Endothelial cell (in vitro differentiated cells): Measurements from ENCODE around the gene TEPSIN. TPM values are rescaled to one million over a fixed set of nuclear protein-coding genes. Genes with fewer than 3 reads are reported as not detected.
A peak's percentile ranks its signal among the peaks of the same experiment; 100 is the strongest.

ENCODE experiments used
- DNase-seq: peaks from one replicate; pipeline ENCODE4 v3.0.0; 2021; ENCODE audit warnings: low spot score
- H3K27ac Mint-ChIP-seq: one replicate; pipeline ENCODE4 v1.8.0; 2021; ENCODE audit warnings: mixed read lengths, inconsistent platforms; ENCODE audit not compliant: unreplicated experiment
- H3K27me3 Mint-ChIP-seq: one replicate; pipeline ENCODE4 v1.8.0; 2021; ENCODE audit warnings: mild to moderate bottlenecking, moderate library complexity, mixed read lengths, inconsistent platforms; ENCODE audit not compliant: unreplicated experiment
- H3K36me3 Mint-ChIP-seq: one replicate; pipeline ENCODE4 v1.8.0; 2021; ENCODE audit warnings: mild to moderate bottlenecking, low read depth, mixed read lengths, inconsistent platforms; ENCODE audit not compliant: unreplicated experiment
- H3K4me1 Mint-ChIP-seq: one replicate; pipeline ENCODE4 v1.8.0; 2021; ENCODE audit warnings: mild to moderate bottlenecking, mixed read lengths, inconsistent platforms; ENCODE audit not compliant: unreplicated experiment
- H3K4me3 Mint-ChIP-seq: one replicate; pipeline ENCODE4 v1.8.0; 2021; ENCODE audit warnings: mild to moderate bottlenecking, mixed read lengths, inconsistent platforms; ENCODE audit not compliant: unreplicated experiment
- H3K9me3 Mint-ChIP-seq: one replicate; pipeline ENCODE4 v1.8.0; 2021; ENCODE audit warnings: mixed read lengths, inconsistent platforms; ENCODE audit not compliant: unreplicated experiment
- total RNA-seq: library from RNA; stranded (reverse); fragmentation: NEBNext Ultra II Directional; extraction: Animal tissue kit (Norgen Biotek cat#: 25700); gene quantifications from one replicate; pipeline ENCODE4 v1.2.1, GENCODE V29; 2021; ENCODE audit not compliant: unreplicated experiment
- TF ChIP-seq, protein P1 (sequence below): fragments of 200-600 bp; sonication (generic); IDR thresholded peaks from one replicate; pipeline ENCODE4 v1.5.0; 2021; ENCODE audit warnings: antibody characterized with exemption; ENCODE audit not compliant: unreplicated experiment

TEPSIN gene
- total RNA-seq, 1 donor from 2014 or later, result 43.8 TPM

DNA sequence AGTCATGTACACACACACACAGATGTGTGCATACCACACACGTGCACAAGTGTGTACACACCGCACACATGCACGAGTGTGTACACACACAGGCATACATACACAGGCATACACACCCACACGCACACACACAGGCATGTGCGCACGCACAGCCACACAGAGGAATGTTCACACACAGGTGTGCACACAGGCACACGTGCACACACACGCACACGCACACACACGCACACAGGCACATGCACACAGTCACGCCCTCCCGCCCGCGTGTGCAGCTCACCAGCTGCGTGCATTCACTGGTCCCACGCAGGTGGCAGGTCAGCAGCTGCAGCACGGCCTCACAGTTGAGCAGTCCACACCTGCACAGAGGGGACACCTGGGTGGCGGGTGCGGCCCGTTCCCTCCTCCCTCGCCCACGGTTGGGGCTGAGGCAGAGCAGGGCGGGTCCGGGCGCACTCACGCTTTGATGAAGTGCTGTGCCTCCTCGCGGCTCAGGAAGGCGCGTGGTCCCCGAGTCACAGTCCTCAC lies 7.7 kb downstream of the TEPSIN start:
- Mint-ChIP-seq H3K36me3 (peaks cover 28% of the 10 kb centered on the region), H3K27ac (peak overlapping the region; percentile 78), H3K4me3 (peak overlapping the region; percentile 65), H3K9me3 (no peaks in the 10 kb centered on the region), H3K27me3 (peaks cover 12% of the 10 kb centered on the region), H3K4me1 (peaks cover 8% of the 10 kb centered on the region)
- TF ChIP-seq, protein P1, sequence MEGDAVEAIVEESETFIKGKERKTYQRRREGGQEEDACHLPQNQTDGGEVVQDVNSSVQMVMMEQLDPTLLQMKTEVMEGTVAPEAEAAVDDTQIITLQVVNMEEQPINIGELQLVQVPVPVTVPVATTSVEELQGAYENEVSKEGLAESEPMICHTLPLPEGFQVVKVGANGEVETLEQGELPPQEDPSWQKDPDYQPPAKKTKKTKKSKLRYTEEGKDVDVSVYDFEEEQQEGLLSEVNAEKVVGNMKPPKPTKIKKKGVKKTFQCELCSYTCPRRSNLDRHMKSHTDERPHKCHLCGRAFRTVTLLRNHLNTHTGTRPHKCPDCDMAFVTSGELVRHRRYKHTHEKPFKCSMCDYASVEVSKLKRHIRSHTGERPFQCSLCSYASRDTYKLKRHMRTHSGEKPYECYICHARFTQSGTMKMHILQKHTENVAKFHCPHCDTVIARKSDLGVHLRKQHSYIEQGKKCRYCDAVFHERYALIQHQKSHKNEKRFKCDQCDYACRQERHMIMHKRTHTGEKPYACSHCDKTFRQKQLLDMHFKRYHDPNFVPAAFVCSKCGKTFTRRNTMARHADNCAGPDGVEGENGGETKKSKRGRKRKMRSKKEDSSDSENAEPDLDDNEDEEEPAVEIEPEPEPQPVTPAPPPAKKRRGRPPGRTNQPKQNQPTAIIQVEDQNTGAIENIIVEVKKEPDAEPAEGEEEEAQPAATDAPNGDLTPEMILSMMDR, result no peak
- no peak for DNase-seq

DNA sequence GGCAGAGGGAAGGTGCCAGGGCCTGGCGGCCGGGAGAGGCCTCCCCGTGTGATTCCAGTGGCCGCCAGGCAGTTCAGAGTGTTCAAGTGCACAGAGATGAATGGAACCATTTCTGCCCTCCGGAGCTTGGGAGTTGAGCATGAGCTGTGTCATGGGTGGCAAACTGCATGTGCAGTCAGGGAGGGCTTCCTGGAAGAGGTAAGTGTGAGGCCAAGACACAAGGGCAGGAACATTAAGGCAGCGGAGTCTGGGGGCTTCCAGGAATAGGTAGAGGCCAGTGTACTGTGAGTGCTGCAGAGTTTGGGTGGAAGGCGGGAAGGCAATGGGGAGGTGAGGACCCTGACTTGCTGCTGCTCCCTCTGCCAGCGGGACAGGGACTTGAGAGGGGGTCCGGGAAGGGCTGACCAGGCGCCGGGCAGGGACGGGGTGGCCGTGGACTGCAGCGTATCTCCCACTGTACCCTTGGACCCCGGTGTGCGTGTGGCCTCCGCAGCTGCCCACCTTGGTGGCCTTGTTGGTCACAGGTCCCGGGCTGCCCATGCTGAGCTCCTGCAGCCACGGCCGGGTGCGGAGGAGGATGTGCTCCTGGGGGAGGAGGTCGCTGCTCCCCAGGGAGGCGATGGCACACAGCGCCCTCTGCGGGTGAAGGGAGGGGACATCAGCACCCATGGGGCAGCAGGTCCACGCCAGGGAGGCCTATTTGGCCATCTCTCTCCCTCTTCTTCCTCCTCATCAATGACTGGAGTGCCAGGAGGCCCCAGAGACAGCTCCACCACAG lies 8.6 kb downstream of the TEPSIN start:
- TF ChIP-seq, protein P1, result peak; percentile 44
- no peaks in the 10 kb centered on the region for H3K9me3 Mint-ChIP-seq
- H3K27ac Mint-ChIP-seq, result no peak overlapping the region
- peaks cover 12% of the 10 kb centered on the region for H3K27me3 Mint-ChIP-seq
- peaks cover 8% of the 10 kb centered on the region for H3K4me1 Mint-ChIP-seq
- DNase-seq, result no peak
- peak overlapping the region; percentile 65 for H3K4me3 Mint-ChIP-seq
- peaks cover 28% of the 10 kb centered on the region for H3K36me3 Mint-ChIP-seq

DNA sequence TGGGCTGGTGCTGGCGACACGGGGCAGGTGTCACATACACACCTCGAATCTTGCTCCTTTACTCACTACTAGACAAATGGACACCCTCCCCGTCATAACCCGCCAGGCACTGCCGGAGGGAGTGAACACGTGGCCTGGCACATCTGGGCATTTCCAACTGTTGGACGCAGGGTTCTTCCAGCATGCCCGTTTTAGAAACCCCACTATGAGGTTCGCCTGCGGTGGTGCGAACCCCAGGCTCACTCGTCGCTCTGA lies 9.3 kb downstream of the TEPSIN start:
- peaks cover 4% of the 10 kb centered on the region for H3K4me1 Mint-ChIP-seq

DNA sequence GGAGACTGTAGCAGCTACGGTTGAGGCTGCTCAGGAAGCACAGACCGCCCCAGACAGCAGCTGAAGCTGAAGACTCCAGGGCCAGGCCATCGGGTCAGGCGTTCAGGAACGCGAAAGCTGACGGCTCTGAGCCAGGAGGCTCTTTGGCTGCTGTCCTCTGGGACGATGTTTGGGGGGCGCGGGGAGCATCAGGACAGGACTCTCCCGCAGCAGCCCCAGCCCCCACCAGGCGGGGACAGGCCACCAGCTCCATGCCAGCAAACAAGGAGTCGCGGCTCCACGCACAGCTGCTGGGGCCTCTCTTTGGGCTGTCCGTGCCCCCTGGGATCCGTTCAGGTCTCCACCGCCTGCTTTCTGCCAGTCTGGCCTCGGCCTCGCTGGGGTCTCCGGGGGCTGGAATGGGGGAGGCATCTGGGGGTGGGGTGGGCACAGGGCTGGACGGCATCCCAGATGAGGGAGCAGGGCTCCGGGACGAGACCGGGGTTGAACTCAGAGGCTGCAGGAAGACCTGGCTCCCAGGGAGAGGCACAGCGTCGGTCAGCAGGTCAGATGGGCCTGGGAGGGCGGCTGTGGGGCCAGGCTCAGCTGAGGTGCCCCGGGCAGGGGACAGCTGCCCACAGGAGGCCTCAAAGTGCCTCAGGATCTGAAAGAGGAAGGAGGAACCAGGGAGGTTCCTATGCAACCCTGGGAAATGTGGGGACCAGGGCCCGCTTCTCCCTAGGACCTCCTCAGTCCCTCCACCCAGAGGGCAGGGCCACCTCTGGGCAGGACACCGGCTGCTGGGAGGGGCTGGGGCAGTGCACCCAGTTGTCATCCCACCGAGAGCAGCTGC lies 9.8 kb downstream of the TEPSIN start:
- Mint-ChIP-seq H3K36me3 (peaks cover 22% of the 10 kb centered on the region), H3K4me1 (peaks cover 4% of the 10 kb centered on the region), H3K27ac (no peak overlapping the region), H3K4me3 (no peak overlapping the region), H3K27me3 (peaks cover 9% of the 10 kb centered on the region), H3K9me3 (no peaks in the 10 kb centered on the region)
- DNase-seq, result no peak
- TF ChIP-seq, protein P1, result no peak

More for the DNA sequence above, 9.3 kb downstream of the TEPSIN start:
- H3K27ac Mint-ChIP-seq, result no peak overlapping the region
- H3K27me3 Mint-ChIP-seq, result peaks cover 9% of the 10 kb centered on the region
- H3K36me3 Mint-ChIP-seq, result peaks cover 23% of the 10 kb centered on the region
- peak overlapping the region; percentile 21 for H3K4me3 Mint-ChIP-seq
- TF ChIP-seq, protein P1, result no peak
- H3K9me3 Mint-ChIP-seq, result no peaks in the 10 kb centered on the region
- DNase-seq, result no peak
